PFSK-1 (cell line): ENCODE data around the gene NANS.

Source experiments
- FOXP2 ChIP-seq: optimal IDR thresholded peaks from 2 replicates; pipeline ENCODE3; 2011; ENCODE audit warnings: borderline replicate concordance, control low read depth, inconsistent platforms; ENCODE audit not compliant: insufficient read depth; ENCODE audit errors: extremely low read length, extremely low read depth
- POLR2AphosphoS5 ChIP-seq: IDR thresholded peaks from 2 replicates; pipeline ENCODE4 v1.6.1; 2012; ENCODE audit warnings: low read depth, mild to moderate bottlenecking, control low read depth, low read length, moderate library complexity
- TAF1 ChIP-seq: IDR thresholded peaks from 2 replicates; pipeline ENCODE4 v1.6.1; 2012; ENCODE audit warnings: low read length, control low read depth, borderline replicate concordance; ENCODE audit not compliant: insufficient read depth

DNA sequence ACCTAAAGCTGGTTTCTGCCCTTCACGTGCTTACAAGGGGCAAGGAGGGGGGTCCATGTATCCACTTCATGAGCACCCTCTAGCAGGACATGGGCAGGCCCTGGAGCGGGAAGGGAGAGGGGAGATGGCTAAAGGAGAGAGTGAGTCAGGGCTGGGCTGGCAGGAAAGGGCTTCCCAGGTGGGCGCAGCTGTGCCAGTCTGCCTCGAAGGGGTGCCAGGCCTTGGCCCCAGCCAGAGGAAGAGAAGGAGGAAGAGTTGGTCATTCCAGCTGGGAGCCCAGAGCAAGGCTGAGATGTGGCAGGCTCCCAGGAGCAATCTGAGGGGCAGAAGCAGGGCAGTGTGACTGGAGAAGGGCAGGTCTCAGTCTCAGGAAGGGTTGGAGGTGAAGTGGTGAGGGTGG is 37.8 kb downstream of the NANS start:
- TF ChIP-seq FOXP2 (no peak), TAF1 (no peak), POLR2AphosphoS5 (no peak)
